ENCODE results near the gene SYNGR1. TPM values are rescaled to one million over a fixed set of nuclear protein-coding genes. Genes with fewer than 3 reads are reported as not detected.

SYNGR1 gene
- total and polyA plus RNA-seq, 2 of the 8 experiments (the other 6 are each of a cell fraction or from before 2014, with no cell fraction given): 32.5 to 84.7 TPM

- TF ChIP-seq USF2 (IDR thresholded peaks at IDR 0.05; ENCODE audit: low read length) (no peak), EGR1 (IDR thresholded peaks at IDR 0.05; ENCODE audit: borderline replicate concordance, low read depth, low read length) (no peak), E2F6 (IDR thresholded peaks at IDR 0.05) (no peak), TBP (IDR thresholded peaks at IDR 0.05; ENCODE audit: low read depth, low read length) (no peak), POU5F1 (IDR thresholded peaks at IDR 0.05; ENCODE audit: low read depth, low read length) (no peak), EP300 (IDR thresholded peaks at IDR 0.05; ENCODE audit: borderline replicate concordance in 1 of 2, low read depth in 2 of 2, low read length in 2 of 2) (no peak), SAP30 (IDR thresholded peaks at IDR 0.05; ENCODE audit: insufficient read depth, insufficient replicate concordance, low read length) (no peak), GTF2F1 (IDR thresholded peaks at IDR 0.05; ENCODE audit: borderline replicate concordance, low read depth, low read length) (no peak), CEBPB (IDR thresholded peaks at IDR 0.05; ENCODE audit: low read depth, low read length) (no peak), TAF7 (optimal IDR thresholded peaks at IDR 0.05; ENCODE audit: borderline replicate concordance, low read depth, low read length) (no peak), BRCA1 (IDR thresholded peaks at IDR 0.05; ENCODE audit: low read depth, low read length) (no peak), HDAC2 (IDR thresholded peaks at IDR 0.05; ENCODE audit: borderline replicate concordance in 1 of 2, low read depth in 2 of 2, low read length in 2 of 2) (no peak)
These were observed 45.7 kb upstream of the SYNGR1 start (continued) for GRCh38 chr22:39303892-39304671.
